SK-N-SH (cell line): ENCODE measurements around the gene SFT2D1. TPM values are rescaled to one million over a fixed set of nuclear protein-coding genes. Genes with fewer than 3 reads are reported as not detected.

ENCODE experiments used
- CTCF ChIA-PET: fragments of 300-600, 350-600 bp; formaldehyde crosslinking; extraction: SDS; loops from one replicate; lab custom pipeline; 2021; lab: Yijun Ruan, JAX
- POLR2A ChIA-PET: fragments of 350-600 bp; sonication (Branson Sonifier 250); formaldehyde crosslinking; extraction: SDS; loops from one replicate; lab custom pipeline; 2020; ENCODE audit warnings: antibody characterized with exemption, inconsistent platforms; lab: Yijun Ruan, JAX
- DNase-seq: peaks from one replicate; pipeline ENCODE4 v3.0.0; 2012
- H2AFZ ChIP-seq: fragments of 200-600 bp; sonication (generic); 2 replicates; pipeline ENCODE4 v1.8.1; 2016; ENCODE audit warnings: antibody characterized with exemption, mild to moderate bottlenecking, low read depth
- H3F3A ChIP-seq: fragments of 200-600 bp; sonication (generic); replicated peaks from 2 replicates; pipeline ENCODE3; 2016; ENCODE audit warnings: antibody characterized with exemption, mild to moderate bottlenecking; ENCODE audit not compliant: insufficient read depth
- H3K27ac ChIP-seq, 2 experiments: fragments of 200-500 bp in 1 of 2; fragments of 200-600 bp in 1 of 2; sonication (Bioruptor generic) in 1 of 2; sonication (generic), shearing (Covaris generic) in 1 of 2; 2 replicates each; pipeline versions ENCODE4 v1.5.1 to v1.6.1; 2014 to 2016; ENCODE audit warnings: low read depth in 2 of 2, inconsistent platforms in 1 of 2, low read length in 1 of 2, mild to moderate bottlenecking in 1 of 2, mixed read lengths in 1 of 2
- H3K27me3 ChIP-seq: fragments of 200-600 bp; sonication (generic), shearing (Covaris generic); 2 replicates; pipeline ENCODE4 v1.6.1; 2016; ENCODE audit warnings: mixed run types; ENCODE audit not compliant: insufficient read depth
- H3K36me3 ChIP-seq, 2 experiments: fragments of 200-500 bp in 1 of 2; fragments of 200-600 bp in 1 of 2; sonication (Bioruptor generic) in 1 of 2; sonication (generic) in 1 of 2; replicated peaks in 1 of 2; 2 replicates each; pipeline versions ENCODE3 to v1.5.1; 2014 to 2016; ENCODE audit warnings: low read length in 1 of 2, mild to moderate bottlenecking in 1 of 2; ENCODE audit not compliant: insufficient read depth in 2 of 2, control insufficient read depth in 1 of 2
- H3K4me1 ChIP-seq, 2 experiments: fragments of 200-500 bp in 1 of 2; fragments of 200-600 bp in 1 of 2; sonication (Bioruptor generic) in 1 of 2; sonication (generic), shearing (Covaris generic) in 1 of 2; 2 replicates each; pipeline versions ENCODE4 v1.5.1 to v1.6.1; 2014 to 2016; ENCODE audit warnings: low read depth in 1 of 2, low read length in 1 of 2, mixed run types in 1 of 2; ENCODE audit not compliant: insufficient read depth in 2 of 2, control insufficient read depth in 1 of 2
- H3K4me2 ChIP-seq: fragments of 200-600 bp; sonication (generic), shearing (Covaris generic); 2 replicates; pipeline ENCODE4 v1.6.1; 2017; ENCODE audit warnings: mixed run types
- H3K4me3 ChIP-seq, 2 experiments: fragments of 200-500 bp in 1 of 2; fragments of 200-600 bp in 1 of 2; sonication (Bioruptor generic) in 1 of 2; sonication (generic), shearing (Covaris generic) in 1 of 2; 2 replicates each; pipeline versions ENCODE4 v1.5.1 to v1.8.1; 2014 to 2016; ENCODE audit warnings: low read depth in 2 of 2, inconsistent platforms in 1 of 2, low read length in 1 of 2, mild to moderate bottlenecking in 1 of 2, mixed read lengths in 1 of 2, moderate library complexity in 1 of 2
- H3K79me2 ChIP-seq: fragments of 200-600 bp; sonication (generic); 2 replicates; pipeline ENCODE4 v1.8.1; 2017; ENCODE audit warnings: mild to moderate bottlenecking; ENCODE audit not compliant: insufficient read depth
- H3K9ac ChIP-seq: fragments of 200-600 bp; sonication (generic); 2 replicates; pipeline ENCODE4 v1.6.1; 2017; ENCODE audit warnings: mixed run types
- H3K9me2 ChIP-seq: fragments of 200-600 bp; sonication (generic); 2 replicates; pipeline ENCODE4 v1.6.1; 2017; ENCODE audit warnings: mixed run types
- H3K9me3 ChIP-seq: fragments of 200-600 bp; sonication (generic); 2 replicates; pipeline ENCODE4 v1.6.1; 2017; ENCODE audit warnings: mixed run types, mild to moderate bottlenecking, moderate library complexity
- H4K20me1 ChIP-seq: fragments of 200-600 bp; sonication (generic); 2 replicates; pipeline ENCODE4 v1.6.1; 2017; ENCODE audit warnings: mild to moderate bottlenecking, mixed run types; ENCODE audit not compliant: insufficient read depth
- CHD2 ChIP-seq: fragments of 150-350 bp; IDR thresholded peaks from 2 replicates; pipeline ENCODE4 v1.6.1; 2018; ENCODE audit warnings: low read length; ENCODE audit not compliant: partially characterized antibody
- EP300 ChIP-seq, 2 experiments: IDR thresholded peaks; 2 replicates each; pipeline versions ENCODE4 v1.4.0 to v1.6.1; 2012; ENCODE audit warnings: borderline replicate concordance in 1 of 2, low read depth in 1 of 2, low read length in 1 of 2
- FOXJ3 ChIP-seq: sonication (generic); formaldehyde crosslinking; IDR thresholded peaks from 2 replicates; pipeline ENCODE4 v1.5.1; 2020; ENCODE audit warnings: mild to moderate bottlenecking, missing genetic modification reagents
- FOXM1 ChIP-seq: IDR thresholded peaks from 2 replicates; pipeline ENCODE4 v1.4.0; 2012; ENCODE audit warnings: low read depth, mild to moderate bottlenecking
- GATA2 ChIP-seq: sonication (generic); formaldehyde crosslinking; IDR thresholded peaks from 2 replicates; pipeline ENCODE4 v1.5.0; 2020; ENCODE audit warnings: mild to moderate bottlenecking, missing genetic modification reagents
- MEF2A ChIP-seq: IDR thresholded peaks from 2 replicates; pipeline ENCODE4 v1.4.0; 2012; ENCODE audit warnings: low read depth, borderline replicate concordance
- MXI1 ChIP-seq: IDR thresholded peaks from 2 replicates; pipeline ENCODE4 v1.6.1; 2012; ENCODE audit warnings: mild to moderate bottlenecking, low read depth, low read length, improper control_type of control experiment
- NFIC ChIP-seq: IDR thresholded peaks from 2 replicates; pipeline ENCODE4 v1.4.0; 2012; ENCODE audit warnings: borderline replicate concordance
- NRF1 ChIP-seq: IDR thresholded peaks from 2 replicates; pipeline ENCODE4 v1.6.1; 2012; ENCODE audit warnings: low read depth, mild to moderate bottlenecking, low read length
- RAD21 ChIP-seq: IDR thresholded peaks from 2 replicates; pipeline ENCODE4 v1.6.1; 2012; ENCODE audit warnings: mild to moderate bottlenecking, low read length
- RXRA ChIP-seq: IDR thresholded peaks from 2 replicates; pipeline ENCODE4 v1.4.0; 2012; ENCODE audit warnings: low read depth, mild to moderate bottlenecking, borderline replicate concordance
- SIN3A ChIP-seq: IDR thresholded peaks from 2 replicates; pipeline ENCODE4 v1.6.1; 2012; ENCODE audit warnings: low read depth, mild to moderate bottlenecking, low read length, moderate library complexity, borderline replicate concordance
- TCF12 ChIP-seq: IDR thresholded peaks from 2 replicates; pipeline ENCODE4 v1.4.0; 2012
- YY1 ChIP-seq: IDR thresholded peaks from 2 replicates; pipeline ENCODE4 v1.4.0; 2012; ENCODE audit warnings: low read depth, mild to moderate bottlenecking
- WGBS: methylation state at CpG from one replicate; pipeline ENCODE4 v1.1.6; 2017; ENCODE audit warnings: low lambda C conversion rate; 5-methylcytosine and 5-hydroxymethylcytosine counted together
- polyA plus RNA-seq, 3 experiments: library from polyadenylated mRNA; depleted of rRNA; stranded (reverse); fragments of >200 nt; gene quantifications; 2 replicates each; pipeline ENCODE4 v1.2.3, GENCODE V29; 2012
- TF ChIP-seq, protein P1 (sequence below): IDR thresholded peaks from 2 replicates; pipeline ENCODE4 v1.6.1; 2012; ENCODE audit warnings: mild to moderate bottlenecking, low read depth, low read length, moderate library complexity

The SFT2D1 gene
- polyA plus RNA-seq, 1 of the 3 experiments (the other 2 are of a cell fraction) = 131 TPM

DNA sequence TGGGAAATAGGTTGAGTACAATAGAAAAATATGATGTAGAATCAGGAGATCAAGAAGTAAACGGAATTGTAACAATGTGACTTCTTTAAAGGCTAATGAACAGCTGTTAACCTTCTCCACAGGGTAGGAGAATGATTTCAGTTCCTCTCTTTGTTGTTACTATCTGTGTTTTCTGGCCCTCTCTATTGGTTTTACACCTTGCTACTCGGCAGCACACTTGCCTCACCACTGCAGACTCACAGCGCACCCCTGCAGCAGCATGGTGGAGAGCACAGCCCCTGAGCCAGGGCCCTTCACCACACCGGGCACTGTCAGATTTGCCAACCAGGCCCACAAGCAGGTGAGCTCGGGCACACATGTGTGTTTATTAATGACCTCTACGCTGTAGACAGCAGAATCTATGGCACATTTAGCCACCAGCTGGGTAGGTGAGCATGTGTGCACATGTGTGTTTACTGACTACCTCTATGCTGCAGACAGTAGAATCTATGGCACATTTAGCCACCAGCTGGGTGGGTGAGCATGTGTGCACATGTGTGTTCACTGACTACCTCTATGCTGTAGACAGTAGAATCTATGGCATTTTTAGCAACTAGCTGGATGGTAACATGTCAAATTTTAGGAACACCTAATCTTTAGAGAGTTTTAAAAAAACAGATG lies 16.8 kb downstream of the SFT2D1 start:
- Histone ChIP-seq H3K9ac (no peak overlapping the region), H4K20me1 (peaks cover 25% of the 10 kb centered on the region), H3K27ac (no peak overlapping the region), H2AFZ (no peak overlapping the region), H3K27me3 (no peaks in the 10 kb centered on the region), H3K4me2 (no peak overlapping the region), H3K9me2 (no peaks in the 10 kb centered on the region), H3K4me3 (no peak overlapping the region), H3K9me3 (no peaks in the 10 kb centered on the region), H3K79me2 (peaks cover 36% of the 10 kb centered on the region), H3K36me3 (peaks cover 51 to 66% of the 10 kb centered on the region in 2 experiments), H3F3A (peaks cover 10% of the 10 kb centered on the region), H3K4me1 (peaks cover 0 to 4% of the 10 kb centered on the region in 2 experiments; a peak in 2 of 4 replicates)
- ChIA-PET POLR2A (no interaction called here), CTCF (interaction anchor here (0.6 to 3.3 kb wide), 4 partner anchors 12 to 75 kb away, joined by 3 to 17 read pairs (median 8); no protein-coding TSS in a partner anchor)
- 96% methylated on average over 6 of the region's 6 CpGs for WGBS
- DNase-seq = no peak
- no peak for TF ChIP-seq SIN3A
- TF ChIP-seq RXRA = no peak
- no peak for TF ChIP-seq MXI1
- no peak for TF ChIP-seq FOXM1

DNA sequence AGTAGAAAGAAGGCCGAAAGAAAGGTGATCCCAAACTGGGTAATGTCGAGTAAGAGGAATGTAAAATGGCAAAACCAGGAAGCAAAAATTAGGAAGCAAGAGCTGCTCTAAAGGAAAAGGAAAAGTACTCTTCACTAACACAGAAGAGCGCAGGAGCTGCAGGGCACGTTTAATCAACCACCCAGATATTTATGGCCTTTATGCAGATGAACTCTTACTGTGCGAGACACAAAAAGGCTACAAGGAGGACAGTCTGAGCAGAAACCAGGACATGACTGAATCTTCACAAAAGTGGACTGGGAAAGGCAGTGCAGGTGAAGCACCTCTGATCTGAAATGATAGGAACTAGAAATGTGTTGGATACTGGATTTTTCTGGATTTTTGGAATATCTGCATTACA lies 18.9 kb downstream of the SFT2D1 start:
- Histone ChIP-seq H3F3A (peaks cover 5% of the 10 kb centered on the region), H3K4me3 (no peak overlapping the region), H3K79me2 (peaks cover 15% of the 10 kb centered on the region), H3K27ac (no peak overlapping the region), H3K4me1 (peaks cover 0 to 3% of the 10 kb centered on the region in 2 experiments; a peak in 2 of 4 replicates), H3K9ac (no peak overlapping the region), H2AFZ (no peak overlapping the region), H3K27me3 (no peaks in the 10 kb centered on the region), H4K20me1 (peaks cover 9% of the 10 kb centered on the region), H3K36me3 (peaks cover 55 to 66% of the 10 kb centered on the region in 2 experiments), H3K4me2 (no peak overlapping the region), H3K9me3 (no peaks in the 10 kb centered on the region), H3K9me2 (no peaks in the 10 kb centered on the region)
- no peak for TF ChIP-seq SIN3A
- no peak for TF ChIP-seq EP300 (IDR thresholded peaks at IDR 0.05; ENCODE audit: borderline replicate concordance in 1 of 2, low read depth in 1 of 2, low read length in 1 of 2)
- no peak for TF ChIP-seq RAD21
- no peak for TF ChIP-seq CHD2
- TF ChIP-seq TCF12 = no peak
- no peak for TF ChIP-seq GATA2 (CRISPR knock-in tag)
- no peak for TF ChIP-seq NRF1
- TF ChIP-seq, protein P1, sequence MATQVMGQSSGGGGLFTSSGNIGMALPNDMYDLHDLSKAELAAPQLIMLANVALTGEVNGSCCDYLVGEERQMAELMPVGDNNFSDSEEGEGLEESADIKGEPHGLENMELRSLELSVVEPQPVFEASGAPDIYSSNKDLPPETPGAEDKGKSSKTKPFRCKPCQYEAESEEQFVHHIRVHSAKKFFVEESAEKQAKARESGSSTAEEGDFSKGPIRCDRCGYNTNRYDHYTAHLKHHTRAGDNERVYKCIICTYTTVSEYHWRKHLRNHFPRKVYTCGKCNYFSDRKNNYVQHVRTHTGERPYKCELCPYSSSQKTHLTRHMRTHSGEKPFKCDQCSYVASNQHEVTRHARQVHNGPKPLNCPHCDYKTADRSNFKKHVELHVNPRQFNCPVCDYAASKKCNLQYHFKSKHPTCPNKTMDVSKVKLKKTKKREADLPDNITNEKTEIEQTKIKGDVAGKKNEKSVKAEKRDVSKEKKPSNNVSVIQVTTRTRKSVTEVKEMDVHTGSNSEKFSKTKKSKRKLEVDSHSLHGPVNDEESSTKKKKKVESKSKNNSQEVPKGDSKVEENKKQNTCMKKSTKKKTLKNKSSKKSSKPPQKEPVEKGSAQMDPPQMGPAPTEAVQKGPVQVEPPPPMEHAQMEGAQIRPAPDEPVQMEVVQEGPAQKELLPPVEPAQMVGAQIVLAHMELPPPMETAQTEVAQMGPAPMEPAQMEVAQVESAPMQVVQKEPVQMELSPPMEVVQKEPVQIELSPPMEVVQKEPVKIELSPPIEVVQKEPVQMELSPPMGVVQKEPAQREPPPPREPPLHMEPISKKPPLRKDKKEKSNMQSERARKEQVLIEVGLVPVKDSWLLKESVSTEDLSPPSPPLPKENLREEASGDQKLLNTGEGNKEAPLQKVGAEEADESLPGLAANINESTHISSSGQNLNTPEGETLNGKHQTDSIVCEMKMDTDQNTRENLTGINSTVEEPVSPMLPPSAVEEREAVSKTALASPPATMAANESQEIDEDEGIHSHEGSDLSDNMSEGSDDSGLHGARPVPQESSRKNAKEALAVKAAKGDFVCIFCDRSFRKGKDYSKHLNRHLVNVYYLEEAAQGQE = no peak
- TF ChIP-seq RXRA = no peak
- TF ChIP-seq YY1 = no peak
- TF ChIP-seq MEF2A = no peak
- no peak for TF ChIP-seq FOXM1
- no peak for TF ChIP-seq FOXJ3
- no peak for TF ChIP-seq NFIC
- DNase-seq = no peak
- WGBS = 93% methylated on average over 5 of the region's 5 CpGs
- POLR2A ChIA-PET = no interaction called here
- CTCF ChIA-PET = interaction anchor here (1.2 to 1.4 kb wide), 3 partner anchors 10 to 77 kb away, joined by 3 to 10 read pairs (median 3); partner anchors contain the start of gene PRR18
